Epithelial cell of proximal tubule (primary cell): Measurements from ENCODE around the gene TRAP1. TPM values are rescaled to one million over a fixed set of nuclear protein-coding genes. Genes with fewer than 3 reads are reported as not detected.

Experiments used
- DNase-seq: peaks from one replicate; pipeline ENCODE4 v3.0.0-alpha.2; 2011; ENCODE audit warnings: low read depth
- H3K4me3 ChIP-seq: 2 replicates; pipeline ENCODE4 v1.5.1; 2011; ENCODE audit warnings: low read depth, mild to moderate bottlenecking, low read length
- total RNA-seq: library from RNA; depleted of rRNA; stranded (reverse); fragments of >200 nt; gene quantifications from 2 replicates; pipeline ENCODE4 v1.2.3, GENCODE V29; 2015
- TF ChIP-seq, protein P1 (sequence below): conservative IDR thresholded peaks from 2 replicates; pipeline ENCODE4 v1.5.1; 2012; ENCODE audit warnings: low read depth, mild to moderate bottlenecking, low read length

Gene TRAP1
- total RNA-seq, 1 donor from 2014 or later: 143 TPM

DNA sequence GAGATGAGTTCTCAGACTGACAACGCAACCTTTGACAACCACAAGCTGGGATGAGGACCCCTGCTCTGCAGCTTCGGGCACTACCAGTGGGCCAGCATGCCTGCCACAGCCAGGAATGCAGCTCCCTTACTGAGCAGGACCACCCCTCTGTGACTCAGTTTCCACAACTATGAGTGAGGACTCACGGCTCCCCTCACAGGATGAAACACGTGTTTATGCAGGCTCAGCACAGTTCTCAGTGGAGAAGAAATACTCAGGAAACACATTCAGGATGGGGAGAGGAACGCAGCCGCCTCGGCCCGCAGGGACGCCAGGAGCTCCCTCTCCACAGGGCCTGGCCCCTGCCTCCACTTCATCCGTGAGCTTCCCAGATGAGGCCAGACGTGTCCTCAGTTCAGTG, 48.7 kb downstream of the TRAP1 start:
- DNase-seq: no peak
- TF ChIP-seq, protein P1, sequence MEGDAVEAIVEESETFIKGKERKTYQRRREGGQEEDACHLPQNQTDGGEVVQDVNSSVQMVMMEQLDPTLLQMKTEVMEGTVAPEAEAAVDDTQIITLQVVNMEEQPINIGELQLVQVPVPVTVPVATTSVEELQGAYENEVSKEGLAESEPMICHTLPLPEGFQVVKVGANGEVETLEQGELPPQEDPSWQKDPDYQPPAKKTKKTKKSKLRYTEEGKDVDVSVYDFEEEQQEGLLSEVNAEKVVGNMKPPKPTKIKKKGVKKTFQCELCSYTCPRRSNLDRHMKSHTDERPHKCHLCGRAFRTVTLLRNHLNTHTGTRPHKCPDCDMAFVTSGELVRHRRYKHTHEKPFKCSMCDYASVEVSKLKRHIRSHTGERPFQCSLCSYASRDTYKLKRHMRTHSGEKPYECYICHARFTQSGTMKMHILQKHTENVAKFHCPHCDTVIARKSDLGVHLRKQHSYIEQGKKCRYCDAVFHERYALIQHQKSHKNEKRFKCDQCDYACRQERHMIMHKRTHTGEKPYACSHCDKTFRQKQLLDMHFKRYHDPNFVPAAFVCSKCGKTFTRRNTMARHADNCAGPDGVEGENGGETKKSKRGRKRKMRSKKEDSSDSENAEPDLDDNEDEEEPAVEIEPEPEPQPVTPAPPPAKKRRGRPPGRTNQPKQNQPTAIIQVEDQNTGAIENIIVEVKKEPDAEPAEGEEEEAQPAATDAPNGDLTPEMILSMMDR: no peak
- no peak overlapping the region for H3K4me3 ChIP-seq

DNA sequence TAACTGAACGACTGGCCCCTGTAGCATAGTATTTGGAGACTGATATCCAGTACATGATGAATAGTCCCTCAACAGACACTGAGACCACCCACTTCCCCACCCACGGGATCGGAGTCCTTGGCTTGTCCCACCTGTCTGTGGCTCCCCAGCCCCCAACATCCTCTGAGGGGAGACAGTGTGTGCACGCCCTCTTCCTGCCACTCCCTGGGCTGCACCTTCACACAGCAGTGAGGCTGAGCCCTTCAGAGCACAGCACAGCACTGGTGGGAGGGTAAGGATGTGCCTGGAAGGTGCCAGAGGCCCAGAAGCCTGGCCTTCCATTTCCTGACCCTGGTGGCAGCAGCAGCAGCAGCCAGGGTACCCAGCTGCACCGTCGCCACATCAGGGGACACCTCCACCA, 51.8 kb downstream of the TRAP1 start:
- DNase-seq: no peak
- TF ChIP-seq, protein P1: no peak
- H3K4me3 ChIP-seq: no peak overlapping the region

DNA sequence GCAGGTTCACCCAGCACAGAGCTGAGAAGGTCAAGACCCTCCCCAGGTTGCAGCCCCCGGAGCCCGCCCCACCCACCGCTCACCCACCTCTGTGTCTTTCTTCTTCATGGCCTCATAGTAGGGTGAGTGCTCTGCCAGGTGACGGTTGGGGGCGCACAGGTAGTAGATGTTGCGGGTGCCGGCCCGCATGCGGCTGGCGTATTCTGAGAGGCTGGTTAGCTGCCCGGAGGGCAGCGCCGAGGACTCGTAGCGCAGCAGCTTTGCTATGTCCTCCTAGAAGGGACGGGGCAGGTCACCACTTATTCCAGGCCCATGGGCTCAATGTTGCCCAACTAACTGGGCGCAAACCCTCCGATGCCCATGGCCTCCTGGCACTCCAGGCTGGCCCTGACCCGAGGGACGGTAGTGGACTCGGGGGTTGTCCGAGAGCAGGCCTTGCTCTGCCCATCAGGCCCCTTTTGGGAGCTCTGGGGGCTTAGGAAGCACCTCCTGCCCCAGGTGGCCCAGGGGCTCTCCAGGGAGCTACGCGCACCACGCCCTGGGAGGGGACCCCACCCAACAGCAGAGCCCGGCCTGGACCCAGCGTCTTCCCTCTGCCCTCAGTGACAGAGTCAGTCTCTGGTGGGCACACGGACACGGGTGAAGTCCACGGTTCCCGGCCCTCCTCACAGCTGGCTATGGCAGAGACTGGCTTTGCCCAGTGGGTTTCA, 53.0 kb downstream of the TRAP1 start:
- no peak overlapping the region for H3K4me3 ChIP-seq
- TF ChIP-seq, protein P1: no peak
- no peak for DNase-seq

DNA sequence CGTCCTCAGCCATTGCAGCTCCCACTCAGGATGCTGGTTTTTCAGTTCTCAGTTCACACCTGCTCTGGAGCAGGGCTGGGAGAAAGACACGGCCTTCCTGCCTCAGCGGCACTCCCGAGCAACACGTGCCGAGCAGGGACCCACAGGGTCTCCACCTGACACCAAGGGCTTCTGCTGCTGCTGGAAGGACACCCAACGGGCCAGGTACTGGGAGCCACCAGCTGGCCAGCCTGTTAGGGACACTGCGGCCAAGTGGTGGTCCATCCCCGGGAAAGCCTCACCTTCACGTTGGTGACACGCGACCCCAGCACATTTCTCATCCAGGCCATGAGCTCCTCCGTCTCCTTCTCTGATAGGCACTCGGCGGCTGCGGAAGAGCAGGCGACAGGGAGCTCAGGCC, 54.7 kb downstream of the TRAP1 start:
- DNase-seq: no peak
- no peak overlapping the region for H3K4me3 ChIP-seq
- TF ChIP-seq, protein P1: no peak

DNA sequence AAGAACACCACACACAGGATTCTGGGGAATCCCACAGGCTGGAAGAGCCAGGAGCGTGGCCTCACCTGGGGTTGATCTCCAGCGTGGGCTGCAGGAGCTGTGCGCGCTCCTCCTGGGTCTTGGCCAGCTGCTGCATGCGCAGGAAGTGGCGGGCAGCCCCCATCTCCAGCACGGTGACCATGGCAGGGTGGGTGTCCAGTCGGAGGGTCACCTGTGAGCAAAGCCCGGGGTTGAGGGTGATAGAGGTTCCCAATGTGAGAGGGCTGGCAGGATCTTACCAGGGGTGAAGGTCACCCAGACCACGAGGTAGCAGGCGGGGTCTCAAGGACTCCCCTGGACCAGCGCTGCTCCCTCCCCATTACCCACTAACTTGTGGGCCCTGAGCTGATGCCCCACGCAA, 55.4 kb downstream of the TRAP1 start:
- no peak overlapping the region for H3K4me3 ChIP-seq
- TF ChIP-seq, protein P1: no peak
- no peak for DNase-seq

DNA sequence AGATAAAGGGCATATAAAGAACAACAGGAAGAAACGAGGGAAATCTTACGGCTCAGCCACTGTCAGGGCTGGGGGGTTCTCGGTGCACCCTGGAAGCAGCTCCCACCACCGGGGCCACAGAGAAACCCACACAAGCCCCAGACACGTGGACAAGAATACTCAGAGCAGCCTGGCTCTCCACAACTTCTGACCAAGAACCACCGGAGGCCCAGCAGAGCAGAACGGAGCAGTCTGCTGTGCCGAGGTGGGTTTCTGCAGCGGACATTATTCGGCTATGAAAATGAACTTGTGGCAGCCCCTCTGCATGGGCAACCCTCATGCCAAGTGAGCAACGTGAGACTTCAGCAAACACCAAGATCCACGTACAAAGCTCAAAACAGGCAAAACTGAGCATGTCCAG, 56.0 kb downstream of the TRAP1 start:
- TF ChIP-seq, protein P1: no peak
- DNase-seq: no peak
- no peak overlapping the region for H3K4me3 ChIP-seq

DNA sequence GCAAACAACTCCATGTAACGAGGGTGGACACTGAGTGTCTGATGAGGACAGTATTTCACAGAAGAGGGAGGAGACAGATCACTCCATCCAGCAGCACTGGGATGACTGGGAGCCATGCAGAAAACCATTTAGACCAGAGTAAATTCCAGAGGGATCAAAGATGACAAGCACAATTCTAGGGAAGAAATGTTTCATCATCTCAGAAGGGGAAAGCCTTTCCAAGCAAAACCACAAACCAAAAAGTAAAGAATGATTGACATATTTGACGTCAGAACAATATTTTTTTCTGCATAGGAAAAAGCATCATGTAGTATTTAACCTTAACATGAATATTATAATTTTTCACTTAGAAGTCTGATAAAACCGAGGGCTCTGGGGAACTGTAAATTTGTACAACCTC, 58.1 kb downstream of the TRAP1 start:
- TF ChIP-seq, protein P1: no peak
- no peak overlapping the region for H3K4me3 ChIP-seq
- DNase-seq: no peak
